ENCODE data around the gene CRHR1.

CRHR1 gene

GRCh38 chr17:45759761-45760160, 24.4 kb upstream of the CRHR1 start:
- no peak for DNase-seq

GRCh38 chr17:45761957-45762565, 22.1 kb upstream of the CRHR1 start:
- no peak for DNase-seq

DNA sequence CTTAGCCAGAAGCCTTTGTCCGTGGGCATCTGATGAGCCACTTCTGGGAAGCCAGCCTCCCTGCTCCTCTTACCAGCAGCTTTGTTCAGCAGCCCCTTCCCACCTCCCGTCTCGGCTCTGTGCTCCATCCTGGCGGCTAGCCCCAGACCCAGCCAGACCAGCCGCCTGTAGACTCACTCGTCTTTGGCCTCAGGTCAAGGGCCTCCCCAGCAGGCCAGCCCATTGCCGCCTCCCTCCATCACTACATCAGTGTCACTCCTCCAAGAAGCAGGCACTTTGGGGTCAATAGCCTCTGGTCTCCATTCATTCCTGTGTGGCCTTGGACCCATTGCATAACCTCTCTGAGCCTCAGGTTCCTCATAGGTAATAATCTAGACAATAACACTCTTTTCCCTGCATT, 20.9 kb upstream of the CRHR1 start:
- DNase-seq = no peak

- DNase-seq = no peak
Observed at GRCh38 chr17:45764479-45764878, 19.6 kb upstream of the CRHR1 start.

DNA sequence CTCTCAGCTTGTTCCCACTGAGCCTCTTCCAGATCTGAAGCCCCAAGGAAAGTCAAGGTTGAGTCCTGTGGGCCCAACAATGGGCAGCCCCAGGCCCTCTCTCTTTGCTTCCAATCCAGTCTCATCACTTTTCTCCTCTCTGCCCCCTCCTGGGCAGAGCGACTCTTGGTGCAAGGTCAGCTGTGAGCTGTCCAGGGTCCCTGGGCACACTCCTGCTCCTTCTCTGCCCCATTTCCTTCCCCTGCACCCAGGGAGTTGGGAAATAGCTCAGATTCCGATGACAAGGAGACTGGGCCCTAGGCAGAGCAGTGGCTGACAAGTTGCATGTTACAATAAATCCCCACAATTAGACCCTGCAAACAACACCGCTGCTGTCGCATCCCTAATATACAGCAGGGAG, 16.1 kb upstream of the CRHR1 start:
- no peak for DNase-seq

DNA sequence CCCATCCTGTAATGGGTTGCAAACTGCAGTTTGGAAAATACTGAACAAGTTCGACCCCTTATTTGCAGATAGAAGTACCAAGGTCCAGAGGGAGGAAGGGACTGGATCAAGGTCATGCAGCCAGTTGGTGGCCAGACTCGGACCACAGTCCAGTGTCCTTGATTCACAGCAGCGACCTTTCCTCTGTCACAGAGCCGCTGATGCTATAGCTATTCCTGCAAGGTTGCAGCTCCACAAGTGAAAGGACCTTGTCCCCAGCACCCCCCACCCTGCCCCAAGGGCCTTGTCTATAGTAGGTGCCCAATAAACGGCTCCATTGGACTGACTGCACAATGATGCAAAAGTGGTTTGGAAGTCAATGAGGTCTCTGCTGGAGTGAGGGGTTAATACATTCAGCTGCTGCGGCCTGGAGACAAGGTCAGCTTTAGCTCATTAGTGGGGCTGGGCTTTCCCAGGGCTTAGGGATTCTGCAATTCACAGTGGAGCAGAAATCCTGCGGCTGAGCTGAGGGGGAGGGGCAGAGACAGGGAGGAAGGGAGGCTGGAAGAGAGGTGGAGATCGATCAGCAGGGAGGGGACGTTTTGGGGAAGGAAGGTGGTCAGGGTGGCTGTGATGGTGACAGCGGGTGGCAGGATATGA, 13.4 kb upstream of the CRHR1 start:
- no peak for DNase-seq

DNA sequence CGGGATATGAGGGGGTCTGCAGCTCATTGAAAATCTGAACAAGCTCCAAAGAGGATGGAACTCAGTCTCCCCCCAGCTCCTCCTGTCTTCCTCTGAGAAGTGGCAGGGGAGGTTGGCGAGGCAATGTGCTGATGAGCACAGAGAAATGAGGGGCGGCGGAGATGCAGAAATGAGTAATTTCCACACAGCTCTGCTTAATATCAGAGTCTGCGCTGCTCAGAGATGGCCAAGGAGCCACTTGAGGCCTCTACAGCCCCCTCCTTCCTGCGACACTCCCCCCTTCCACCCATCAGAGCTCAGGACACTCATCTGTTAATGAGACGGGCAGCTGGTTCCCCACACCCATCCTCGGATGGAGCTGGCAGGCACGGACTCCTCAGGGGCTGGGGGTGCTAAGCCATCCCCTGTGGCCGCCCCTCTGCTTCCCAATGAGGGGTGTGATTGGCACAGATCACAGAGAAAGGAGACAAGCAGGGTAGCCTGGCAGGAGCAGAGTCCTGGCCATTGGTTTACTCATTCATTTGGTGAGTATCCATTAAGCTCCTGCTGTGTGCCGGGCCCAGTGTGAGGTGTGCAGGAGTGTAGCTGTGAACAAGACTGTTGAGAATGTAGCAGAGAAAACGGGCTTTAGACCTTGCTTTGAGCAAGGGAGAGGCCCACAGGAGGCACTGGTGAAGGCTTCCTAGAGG, 12.7 kb upstream of the CRHR1 start:
- DNase-seq = no peak

DNA sequence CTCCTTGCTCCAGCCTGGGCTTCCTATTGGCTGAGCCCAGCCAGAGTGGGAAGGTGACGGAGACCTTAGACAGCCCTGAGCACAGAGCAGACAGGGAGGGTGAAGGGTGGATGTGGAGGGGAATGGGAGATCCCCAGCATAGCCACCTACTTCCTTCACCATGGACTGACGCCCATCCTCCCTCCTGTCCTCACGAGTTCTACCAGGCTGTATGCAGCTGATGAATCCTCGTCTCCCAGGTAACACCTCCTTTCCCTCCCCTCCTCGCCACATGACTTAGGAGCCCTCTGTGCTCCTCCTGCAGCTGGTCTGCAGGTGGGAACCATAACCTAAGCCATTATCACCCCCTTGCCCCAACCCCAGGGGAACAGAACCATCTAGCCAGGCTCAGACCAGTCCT, 9.0 kb upstream of the CRHR1 start:
- DNase-seq = no peak

DNA sequence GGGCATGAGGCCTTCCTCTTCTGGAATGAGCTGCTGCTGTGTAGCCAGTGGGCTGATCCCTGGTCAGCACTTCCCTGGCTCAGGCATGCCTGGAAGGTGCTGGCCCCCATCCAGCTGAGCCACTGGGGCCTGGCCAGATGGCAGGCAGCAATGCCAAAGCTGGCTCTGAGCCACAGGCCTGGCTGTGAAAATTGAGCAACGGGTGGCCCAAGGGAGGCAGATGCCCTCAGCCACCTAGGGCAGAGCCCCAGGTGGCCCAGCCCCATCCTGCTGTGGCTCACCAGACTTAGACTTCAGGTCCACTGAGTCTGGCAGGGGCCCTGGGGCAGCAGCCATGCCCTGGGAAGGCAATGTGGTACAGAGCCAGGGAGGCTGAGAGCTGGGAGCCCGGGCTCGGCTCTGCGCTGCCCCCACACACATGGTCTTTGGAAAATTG, 8.5 kb upstream of the CRHR1 start:
- DNase-seq = no peak

GRCh38 chr17:45776896-45777295, 7.2 kb upstream of the CRHR1 start:
- DNase-seq = no peak

- DNase-seq = no peak
Observed at GRCh38 chr17:45777388-45777787, 6.7 kb upstream of the CRHR1 start.

GRCh38 chr17:45780921-45781320, 3.2 kb upstream of the CRHR1 start:
- DNase-seq = no peak

DNA sequence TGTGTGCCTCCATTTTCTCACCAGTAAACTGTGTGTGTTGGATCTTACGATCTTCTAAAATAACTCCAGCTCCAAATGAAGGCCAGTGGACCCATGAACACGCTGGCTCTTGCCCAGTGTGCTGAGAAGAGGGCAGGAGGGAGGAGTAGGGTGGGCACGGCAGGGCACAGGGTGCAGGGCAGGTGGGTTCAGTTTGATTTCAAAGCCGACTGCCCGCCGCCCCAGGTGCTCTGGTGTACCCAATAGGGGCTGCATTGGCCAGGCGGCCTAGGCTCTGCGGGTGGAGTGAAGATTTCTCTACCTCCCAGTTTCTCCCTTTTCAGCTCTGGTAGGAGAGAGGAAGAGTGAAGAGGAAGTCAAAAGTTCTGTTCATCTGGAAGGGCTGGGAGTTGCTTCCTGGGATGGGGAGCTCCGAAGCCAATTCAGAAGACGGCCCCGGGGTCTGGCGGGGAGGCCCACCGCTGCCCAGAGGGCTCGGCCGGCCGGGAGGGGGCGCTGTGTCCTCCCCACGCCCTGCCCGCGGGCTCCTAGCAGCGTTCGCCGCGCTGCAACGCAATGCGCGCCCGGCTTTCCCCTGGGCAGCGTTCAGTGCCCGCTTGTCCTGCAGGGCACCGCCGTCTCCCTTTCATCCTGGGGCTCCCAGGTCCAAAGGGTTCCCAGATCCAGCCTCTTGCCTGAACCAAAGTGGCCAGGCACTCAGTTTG, 1.1 kb upstream of the CRHR1 start:
- no peak for DNase-seq

GRCh38 chr17:45783593-45784292, 377 bp upstream of the CRHR1 start:
- DNase-seq = no peak

GRCh38 chr17:45784741-45785479, 790 bp downstream of the CRHR1 start:
- DNase-seq = peak; percentile 21

DNA sequence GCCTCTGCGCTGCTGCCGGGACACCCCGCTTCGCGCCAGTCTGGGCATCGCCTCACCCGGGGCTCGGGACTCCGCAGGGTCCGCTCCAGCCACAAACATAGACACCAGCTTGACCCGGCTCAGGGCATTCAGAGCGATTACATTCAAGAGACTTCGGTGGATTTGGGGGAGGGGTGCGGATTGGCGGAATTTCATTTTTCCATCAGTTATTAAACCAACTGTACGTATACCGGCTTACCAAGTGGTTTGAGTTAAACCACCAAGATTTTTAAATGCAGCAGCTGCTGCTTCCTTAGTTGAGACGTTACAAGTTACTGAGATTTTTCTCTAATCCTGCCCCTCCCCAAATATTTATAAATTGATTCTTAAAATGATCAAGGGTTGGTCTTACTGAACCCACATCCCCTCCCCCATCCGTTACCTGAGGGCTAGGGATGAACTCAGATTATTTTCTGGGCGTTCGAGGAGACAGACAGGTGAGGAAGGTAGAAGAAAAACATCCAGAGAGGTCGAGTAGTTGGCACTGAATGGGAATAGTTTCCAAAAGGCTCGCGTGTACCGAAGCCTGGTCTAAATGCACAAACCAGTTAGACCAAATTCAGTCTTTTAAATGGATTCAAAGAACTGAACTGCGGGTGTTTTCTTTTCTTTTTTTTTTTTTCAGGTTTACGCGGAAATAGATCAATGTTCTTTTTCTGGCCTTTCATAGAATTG, 1.5 kb downstream of the CRHR1 start:
- DNase-seq = no peak

- DNase-seq = no peak
Observed at GRCh38 chr17:45786349-45786748, 2.2 kb downstream of the CRHR1 start.

- no peak for DNase-seq
Observed at GRCh38 chr17:45787044-45787443, 2.9 kb downstream of the CRHR1 start.

DNA sequence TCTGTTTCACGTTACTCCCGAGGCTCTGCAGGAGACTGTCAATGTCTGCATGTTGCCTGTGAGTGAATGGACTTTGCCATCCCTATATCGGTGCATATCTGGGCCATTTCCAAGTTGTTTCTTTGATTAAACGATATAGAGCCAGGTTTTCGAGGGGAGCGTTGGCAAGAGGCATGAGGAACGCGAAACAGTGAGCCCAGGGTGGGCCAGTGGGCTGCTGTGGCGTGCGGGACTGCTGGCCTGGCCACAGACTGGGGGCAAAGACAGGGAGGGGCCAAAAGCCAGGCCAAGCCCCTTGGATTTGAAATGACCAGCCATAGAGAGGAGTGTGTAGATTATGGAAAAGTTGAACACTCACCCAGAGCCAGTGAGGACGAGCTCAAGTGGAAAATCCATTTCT, 3.5 kb downstream of the CRHR1 start:
- DNase-seq = no peak

DNA sequence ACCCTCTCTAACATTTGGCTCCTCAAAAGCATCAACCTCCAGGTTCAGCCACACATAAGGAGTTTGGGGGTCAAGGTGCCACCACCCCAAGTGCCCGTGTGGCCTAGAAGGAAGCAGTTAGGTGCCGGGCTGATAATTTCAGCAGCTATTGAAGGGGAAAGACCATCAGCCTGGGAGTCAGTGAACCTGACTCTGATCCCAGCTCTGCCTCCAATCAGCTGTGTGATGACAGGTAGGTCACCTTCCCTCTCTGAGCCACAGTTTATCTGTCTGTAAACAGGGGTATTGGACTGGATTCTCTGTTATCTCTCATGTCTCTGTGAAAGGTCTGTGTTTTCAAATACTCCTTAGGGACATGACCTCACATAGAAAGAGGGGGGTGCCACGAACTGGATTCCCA, 3.9 kb downstream of the CRHR1 start:
- DNase-seq = no peak

- no peak for DNase-seq
Observed at GRCh38 chr17:45789874-45790273, 5.8 kb downstream of the CRHR1 start.

Data from CD4-positive, alpha-beta T cell treated with Interleukin-12 subunit alpha and Interleukin-12 subunit beta, for 1 hour (primary cell).